ENCODE results near the gene AQP9. TPM values are rescaled to one million over a fixed set of nuclear protein-coding genes. Genes with fewer than 3 reads are reported as not detected.
A peak's percentile ranks its signal among the peaks of the same experiment; 100 is the strongest.

Gene AQP9
- total RNA-seq, 1 donor from 2014 or later: 2.1 TPM

DNA sequence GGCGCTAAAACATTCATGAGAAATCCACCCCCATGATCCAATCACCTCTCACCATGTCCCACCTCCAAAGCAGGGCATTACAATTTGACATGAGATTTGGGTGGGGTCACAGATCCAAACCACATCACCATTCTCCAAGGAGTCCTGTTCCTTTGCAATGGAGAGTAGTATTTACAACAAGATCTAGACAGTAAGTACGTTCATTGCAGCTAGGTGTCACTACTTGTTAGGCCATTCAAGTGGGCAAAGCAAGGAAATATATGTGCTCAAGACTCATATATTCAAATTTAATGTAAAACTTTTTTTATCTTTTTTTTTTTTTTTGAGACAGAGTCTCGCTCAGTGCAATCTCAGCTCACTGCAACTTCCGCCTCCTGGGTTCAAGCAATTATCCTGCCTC is 79.3 kb downstream of the AQP9 start:
- Histone ChIP-seq H3K4me3 (ENCODE audit: low read length in 3 of 3) (no peak overlapping the region), H3K4me1 (ENCODE audit: control insufficient read depth in 3 of 3, insufficient read depth in 3 of 3, low read length in 3 of 3) (peaks cover 0 to 3% (median 0%) of the 10 kb centered on the region in 3 donors), H3K9ac (ENCODE audit: low read depth in 1 of 3, low read length in 3 of 3) (no peak overlapping the region), H3K9me3 (ENCODE audit: control insufficient read depth in 3 of 3, low read length in 3 of 3) (peaks cover 0 to 2% (median 2%) of the 10 kb centered on the region in 3 donors), H3K27ac (ENCODE audit: low read depth, low read length) (no peak overlapping the region), H3K27me3 (ENCODE audit: control insufficient read depth in 3 of 3, insufficient read depth in 3 of 3, low read length in 3 of 3) (no peaks in the 10 kb centered on the region), H3K36me3 (ENCODE audit: control insufficient read depth in 3 of 3, insufficient read depth in 3 of 3, low read length in 3 of 3) (no peaks in the 10 kb centered on the region)

DNA sequence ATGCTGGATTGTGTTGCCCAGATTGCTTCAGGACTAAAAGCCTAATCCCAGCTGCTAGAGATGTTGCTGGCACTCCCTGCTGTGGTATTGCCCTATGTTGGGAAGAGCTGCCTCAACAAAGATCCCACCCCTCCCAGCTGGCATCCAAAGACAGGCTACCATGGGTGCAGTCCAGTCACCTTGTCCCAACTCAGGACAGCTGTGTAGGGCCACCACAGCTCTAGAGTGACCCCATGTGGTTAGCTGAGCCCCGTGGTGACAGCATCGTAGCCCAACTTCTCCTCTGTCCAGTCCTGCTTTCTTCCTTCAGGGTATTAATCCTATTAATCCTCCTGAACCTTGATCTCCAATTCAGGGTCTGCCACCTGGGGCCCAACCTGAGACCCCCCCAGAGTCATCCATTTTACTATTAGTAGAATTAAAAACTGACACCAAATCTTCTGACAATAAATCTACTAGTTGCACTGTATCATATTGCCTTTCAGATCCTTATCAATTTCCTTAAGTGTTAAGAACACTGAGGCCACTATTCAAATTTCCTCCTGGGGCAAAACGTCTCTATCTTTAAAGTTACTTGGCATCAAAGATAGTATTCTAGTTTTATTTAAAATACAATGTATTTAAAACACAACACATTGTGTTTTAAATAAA is 83.5 kb downstream of the AQP9 start:
- H3K27ac ChIP-seq (ENCODE audit: low read depth, low read length): no peak overlapping the region
- no peaks in the 10 kb centered on the region for H3K27me3 ChIP-seq (ENCODE audit: control insufficient read depth in 3 of 3, insufficient read depth in 3 of 3, low read length in 3 of 3)
- peaks cover 0 to 2% (median 2%) of the 10 kb centered on the region in 3 donors for H3K9me3 ChIP-seq (ENCODE audit: control insufficient read depth in 3 of 3, low read length in 3 of 3)
- no peaks in the 10 kb centered on the region for H3K36me3 ChIP-seq (ENCODE audit: control insufficient read depth in 3 of 3, insufficient read depth in 3 of 3, low read length in 3 of 3)
- H3K4me1 ChIP-seq (ENCODE audit: control insufficient read depth in 3 of 3, insufficient read depth in 3 of 3, low read length in 3 of 3): peaks cover 3 to 7% (median 3%) of the 10 kb centered on the region in 3 donors
- H3K9ac ChIP-seq (ENCODE audit: low read depth in 1 of 3, low read length in 3 of 3): no peak overlapping the region
- H3K4me3 ChIP-seq (ENCODE audit: low read length in 3 of 3): no peak overlapping the region

DNA sequence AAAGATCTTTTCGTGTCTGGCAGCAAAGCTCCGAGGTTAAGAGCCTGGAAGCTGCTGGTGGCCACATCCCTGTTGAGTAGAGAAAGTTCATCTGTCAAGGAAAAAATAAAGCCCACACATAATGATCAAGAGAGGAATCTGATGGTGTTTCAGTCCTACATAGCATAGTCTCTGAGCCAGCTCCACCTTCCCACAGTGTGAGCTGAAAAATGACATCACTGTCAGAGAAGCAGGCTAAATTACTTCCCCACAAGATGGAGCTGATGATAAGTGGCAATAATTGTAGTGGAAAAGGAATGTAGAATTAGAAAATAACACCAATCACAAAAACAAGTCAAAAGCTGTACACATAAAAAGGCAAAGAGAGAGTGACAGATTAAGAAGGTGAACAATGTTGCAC is 84.5 kb downstream of the AQP9 start:
- Histone ChIP-seq H3K4me3 (ENCODE audit: low read length in 3 of 3) (no peak overlapping the region), H3K9me3 (ENCODE audit: control insufficient read depth in 3 of 3, low read length in 3 of 3) (peaks cover 0 to 2% (median 2%) of the 10 kb centered on the region in 3 donors), H3K27ac (ENCODE audit: low read depth, low read length) (no peak overlapping the region), H3K9ac (ENCODE audit: low read depth in 1 of 3, low read length in 3 of 3) (no peak overlapping the region), H3K36me3 (ENCODE audit: control insufficient read depth in 3 of 3, insufficient read depth in 3 of 3, low read length in 3 of 3) (no peaks in the 10 kb centered on the region), H3K4me1 (ENCODE audit: control insufficient read depth in 3 of 3, insufficient read depth in 3 of 3, low read length in 3 of 3) (peaks cover 3 to 7% (median 3%) of the 10 kb centered on the region in 3 donors), H3K27me3 (ENCODE audit: control insufficient read depth in 3 of 3, insufficient read depth in 3 of 3, low read length in 3 of 3) (no peaks in the 10 kb centered on the region)

DNA sequence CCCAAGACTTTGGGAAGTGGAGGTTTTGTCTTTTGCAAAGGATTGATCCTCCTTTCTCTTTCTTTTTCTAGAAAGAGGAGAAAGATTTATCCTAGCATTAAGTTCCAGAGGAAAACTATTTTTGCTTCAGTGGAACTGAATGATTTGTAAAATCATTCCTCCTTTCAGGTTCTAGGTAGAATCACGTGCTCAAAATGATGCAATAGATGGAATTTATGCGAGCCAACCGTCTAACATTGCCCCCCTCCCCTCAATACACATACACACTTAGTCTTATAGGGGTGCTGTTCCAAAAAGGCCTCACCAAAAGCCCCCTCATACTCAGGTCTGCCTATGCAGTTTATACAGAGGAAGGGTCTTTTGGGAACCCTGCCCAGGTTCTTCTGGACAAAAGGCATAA is 85.3 kb downstream of the AQP9 start:
- Histone ChIP-seq H3K4me3 (ENCODE audit: low read length in 3 of 3) (no peak overlapping the region), H3K9me3 (ENCODE audit: control insufficient read depth in 3 of 3, low read length in 3 of 3) (peaks cover 0 to 2% (median 2%) of the 10 kb centered on the region in 3 donors), H3K9ac (ENCODE audit: low read depth in 1 of 3, low read length in 3 of 3) (no peak overlapping the region), H3K27ac (ENCODE audit: low read depth, low read length) (no peak overlapping the region), H3K36me3 (ENCODE audit: control insufficient read depth in 3 of 3, insufficient read depth in 3 of 3, low read length in 3 of 3) (no peaks in the 10 kb centered on the region), H3K27me3 (ENCODE audit: control insufficient read depth in 3 of 3, insufficient read depth in 3 of 3, low read length in 3 of 3) (no peaks in the 10 kb centered on the region), H3K4me1 (ENCODE audit: control insufficient read depth in 3 of 3, insufficient read depth in 3 of 3, low read length in 3 of 3) (peaks cover 8 to 14% (median 10%) of the 10 kb centered on the region in 3 donors)

DNA sequence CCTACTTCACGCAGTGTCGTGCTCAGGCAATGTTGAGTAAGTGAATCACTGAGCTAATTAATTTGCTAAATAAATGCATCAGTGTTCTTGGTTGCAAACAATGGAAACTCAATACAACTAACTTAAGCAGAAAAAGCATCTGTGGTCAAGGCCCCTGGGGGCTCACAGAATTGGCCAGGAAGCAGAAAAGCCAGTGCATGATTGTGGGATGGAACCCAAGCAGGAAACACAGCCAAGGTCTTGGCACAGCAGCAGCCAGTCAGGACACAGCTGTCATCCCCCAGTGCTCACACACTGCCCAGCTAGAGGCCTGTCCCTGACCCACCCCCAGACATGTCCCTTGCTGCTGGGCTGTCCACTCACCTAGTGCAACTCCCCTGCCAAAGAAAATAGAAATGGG is 85.9 kb downstream of the AQP9 start:
- H3K9me3 ChIP-seq (ENCODE audit: control insufficient read depth in 3 of 3, low read length in 3 of 3): peaks cover 0 to 2% (median 2%) of the 10 kb centered on the region in 3 donors
- peaks cover 14 to 20% (median 16%) of the 10 kb centered on the region in 3 donors for H3K4me1 ChIP-seq (ENCODE audit: control insufficient read depth in 3 of 3, insufficient read depth in 3 of 3, low read length in 3 of 3)
- H3K4me3 ChIP-seq (ENCODE audit: low read length in 3 of 3): no peak overlapping the region
- H3K9ac ChIP-seq (ENCODE audit: low read depth in 1 of 3, low read length in 3 of 3): no peak overlapping the region
- no peaks in the 10 kb centered on the region for H3K36me3 ChIP-seq (ENCODE audit: control insufficient read depth in 3 of 3, insufficient read depth in 3 of 3, low read length in 3 of 3)
- H3K27ac ChIP-seq (ENCODE audit: low read depth, low read length): no peak overlapping the region
- no peaks in the 10 kb centered on the region for H3K27me3 ChIP-seq (ENCODE audit: control insufficient read depth in 3 of 3, insufficient read depth in 3 of 3, low read length in 3 of 3)

DNA sequence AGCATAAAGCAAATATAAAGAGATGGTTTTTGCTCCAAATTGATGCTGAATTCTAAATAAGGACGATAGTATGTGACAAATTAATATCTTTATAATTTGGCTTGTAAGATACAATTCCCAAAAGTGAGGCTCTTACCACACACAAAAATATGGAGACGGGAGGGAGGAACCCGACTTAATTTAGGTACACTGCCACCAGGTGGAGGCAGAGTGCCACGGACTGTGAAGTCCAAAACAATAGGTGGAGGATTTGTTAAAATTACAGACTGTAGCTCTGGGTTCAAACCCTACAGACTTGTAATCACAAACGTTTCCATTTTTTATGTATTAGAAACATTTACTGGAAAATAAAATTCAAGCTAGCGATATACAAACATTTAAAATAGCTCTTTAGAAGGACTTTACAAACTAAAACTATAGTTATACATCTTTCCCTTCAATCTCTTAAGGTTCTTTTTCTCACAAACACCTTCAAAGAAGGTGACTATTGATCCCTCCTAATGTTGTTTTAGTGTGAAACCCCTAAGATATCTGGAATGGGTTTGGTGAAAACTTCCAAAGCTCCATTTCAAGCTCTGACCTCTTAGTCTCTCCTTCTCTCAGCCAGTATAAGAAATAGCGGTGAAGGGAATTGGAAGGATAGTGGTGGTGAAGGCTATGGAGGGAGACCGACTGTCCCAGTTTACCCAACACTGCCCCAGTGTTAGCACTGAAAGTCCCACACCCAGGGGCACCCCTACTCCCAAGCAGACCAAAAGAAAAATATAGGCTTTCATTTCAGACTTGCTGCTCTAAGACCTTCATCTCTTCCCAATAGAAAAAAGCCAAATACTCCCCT is 89.7 kb downstream of the AQP9 start:
- Histone ChIP-seq H3K4me1 (ENCODE audit: control insufficient read depth in 3 of 3, insufficient read depth in 3 of 3, low read length in 3 of 3) (peaks cover 21 to 36% (median 27%) of the 10 kb centered on the region in 3 donors), H3K27ac (ENCODE audit: low read depth, low read length) (peak overlapping the region; percentile 75), H3K27me3 (ENCODE audit: control insufficient read depth in 3 of 3, insufficient read depth in 3 of 3, low read length in 3 of 3) (no peaks in the 10 kb centered on the region), H3K4me3 (ENCODE audit: low read length in 3 of 3) (no peak overlapping the region), H3K9ac (ENCODE audit: low read depth in 1 of 3, low read length in 3 of 3) (peak overlapping the region; percentile 4 to 52 (median 32)), H3K36me3 (ENCODE audit: control insufficient read depth in 3 of 3, insufficient read depth in 3 of 3, low read length in 3 of 3) (no peaks in the 10 kb centered on the region), H3K9me3 (ENCODE audit: control insufficient read depth in 3 of 3, low read length in 3 of 3) (no peaks in the 10 kb centered on the region)

DNA sequence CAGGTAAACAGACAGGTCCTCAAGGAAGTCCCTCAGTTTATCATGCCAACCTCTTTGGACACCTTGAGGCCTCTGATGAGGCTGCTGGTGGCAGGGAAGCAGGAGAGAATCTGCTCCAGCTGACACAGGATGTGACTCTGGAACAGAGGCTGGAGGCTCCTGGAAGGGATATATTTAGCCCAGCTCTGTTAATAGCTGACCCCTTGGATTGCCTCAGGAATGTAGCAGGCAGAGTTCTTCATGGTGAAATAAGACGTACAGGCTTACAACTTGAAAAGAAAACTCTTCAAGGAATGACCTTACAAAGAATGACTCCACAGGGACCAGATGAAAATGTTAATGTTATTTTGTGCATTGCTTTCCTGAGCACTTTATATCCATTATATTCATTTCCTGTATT is 90.5 kb downstream of the AQP9 start:
- Histone ChIP-seq H3K4me3 (ENCODE audit: low read length in 3 of 3) (peak overlapping the region in 1 of 3 donors; percentile 25), H3K9me3 (ENCODE audit: control insufficient read depth in 3 of 3, low read length in 3 of 3) (no peaks in the 10 kb centered on the region), H3K27ac (ENCODE audit: low read depth, low read length) (peak overlapping the region; percentile 75)

DNA sequence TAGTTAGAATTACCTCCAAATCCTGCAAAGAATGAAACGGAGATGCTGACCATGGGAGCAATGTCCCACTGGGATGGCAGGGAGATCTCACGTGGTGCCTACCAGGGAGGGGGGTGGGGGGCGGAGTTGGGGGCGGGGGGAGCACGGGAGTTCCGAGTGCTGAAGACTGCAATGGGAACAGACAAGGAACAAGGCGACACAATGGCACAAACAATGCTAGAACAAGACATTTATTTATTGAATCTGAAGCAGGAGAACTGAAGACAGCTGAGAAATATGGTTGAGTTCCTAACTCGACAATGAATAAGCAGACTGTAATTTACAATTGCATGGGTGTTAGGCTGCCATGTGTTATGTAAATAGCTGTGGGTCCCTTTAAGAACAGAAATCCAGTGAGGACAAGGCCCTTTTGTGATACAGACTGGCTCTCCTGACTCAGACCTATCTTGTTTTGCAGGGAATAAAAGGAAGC is 91.2 kb downstream of the AQP9 start:
- Histone ChIP-seq H3K9me3 (ENCODE audit: control insufficient read depth in 3 of 3, low read length in 3 of 3) (no peaks in the 10 kb centered on the region), H3K4me1 (ENCODE audit: control insufficient read depth in 3 of 3, insufficient read depth in 3 of 3, low read length in 3 of 3) (peaks cover 18 to 29% (median 24%) of the 10 kb centered on the region in 3 donors), H3K4me3 (ENCODE audit: low read length in 3 of 3) (peak overlapping the region in 2 of 3 donors; percentile 25 to 41), H3K9ac (ENCODE audit: low read depth in 1 of 3, low read length in 3 of 3) (no peak overlapping the region), H3K27ac (ENCODE audit: low read depth, low read length) (peak overlapping the region; percentile 75), H3K27me3 (ENCODE audit: control insufficient read depth in 3 of 3, insufficient read depth in 3 of 3, low read length in 3 of 3) (no peaks in the 10 kb centered on the region), H3K36me3 (ENCODE audit: control insufficient read depth in 3 of 3, insufficient read depth in 3 of 3, low read length in 3 of 3) (no peaks in the 10 kb centered on the region)

More for the DNA sequence above, 90.5 kb downstream of the AQP9 start:
- H3K4me1 ChIP-seq (ENCODE audit: control insufficient read depth in 3 of 3, insufficient read depth in 3 of 3, low read length in 3 of 3): peaks cover 21 to 34% (median 27%) of the 10 kb centered on the region in 3 donors
- H3K9ac ChIP-seq (ENCODE audit: low read depth in 1 of 3, low read length in 3 of 3): peak overlapping the region in 2 of 3 donors; percentile 17 to 32
- H3K36me3 ChIP-seq (ENCODE audit: control insufficient read depth in 3 of 3, insufficient read depth in 3 of 3, low read length in 3 of 3): no peaks in the 10 kb centered on the region
- H3K27me3 ChIP-seq (ENCODE audit: control insufficient read depth in 3 of 3, insufficient read depth in 3 of 3, low read length in 3 of 3): no peaks in the 10 kb centered on the region

DNA sequence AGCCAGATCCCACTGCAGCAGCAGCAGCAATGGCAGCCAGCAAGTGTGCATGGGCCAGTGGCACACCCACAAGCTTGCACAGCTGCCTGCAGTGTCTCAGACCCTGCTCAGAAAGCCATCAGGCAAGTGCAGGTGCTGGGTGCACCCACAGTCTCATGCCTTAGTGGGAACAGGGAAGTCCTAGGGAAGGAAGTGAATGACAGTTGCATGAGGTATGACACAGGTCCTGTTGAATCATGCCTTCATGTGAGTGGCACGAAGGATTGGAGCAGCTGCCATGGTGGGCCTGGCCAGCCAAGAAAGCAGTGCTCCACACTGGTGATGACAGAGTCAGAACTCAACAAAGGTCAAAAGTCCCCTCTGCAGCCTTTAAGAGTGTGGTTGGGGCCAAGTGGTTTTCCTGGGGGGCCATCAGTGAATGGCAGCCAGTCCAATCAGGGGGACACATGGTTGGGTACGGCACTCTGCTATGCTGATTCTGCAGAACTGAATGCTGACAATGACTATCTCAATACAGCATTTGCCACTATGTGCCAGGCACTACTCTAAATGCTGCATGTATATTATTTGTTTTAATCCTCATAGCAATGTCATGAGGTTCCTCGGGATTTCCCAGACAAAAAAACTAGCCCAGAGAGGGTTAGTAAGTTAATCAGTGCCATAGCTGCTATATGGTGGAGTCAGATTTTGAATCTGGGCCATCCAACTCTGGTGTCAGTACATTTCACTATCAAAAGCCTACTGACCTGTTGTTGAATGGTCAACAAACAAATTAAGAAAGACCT is 94.3 kb downstream of the AQP9 start:
- H3K27me3 ChIP-seq (ENCODE audit: control insufficient read depth in 3 of 3, insufficient read depth in 3 of 3, low read length in 3 of 3): no peaks in the 10 kb centered on the region
- H3K9me3 ChIP-seq (ENCODE audit: control insufficient read depth in 3 of 3, low read length in 3 of 3): no peaks in the 10 kb centered on the region
- peak overlapping the region in 1 of 3 donors; percentile 23 for H3K4me3 ChIP-seq (ENCODE audit: low read length in 3 of 3)
- H3K4me1 ChIP-seq (ENCODE audit: control insufficient read depth in 3 of 3, insufficient read depth in 3 of 3, low read length in 3 of 3): peaks cover 18 to 29% (median 24%) of the 10 kb centered on the region in 3 donors
- no peak overlapping the region for H3K27ac ChIP-seq (ENCODE audit: low read depth, low read length)
- H3K9ac ChIP-seq (ENCODE audit: low read depth in 1 of 3, low read length in 3 of 3): no peak overlapping the region
- H3K36me3 ChIP-seq (ENCODE audit: control insufficient read depth in 3 of 3, insufficient read depth in 3 of 3, low read length in 3 of 3): no peaks in the 10 kb centered on the region
